ENCODE data around the gene A3GALT2. TPM values are rescaled to one million over a fixed set of nuclear protein-coding genes. Genes with fewer than 3 reads are reported as not detected.

Gene A3GALT2
- total RNA-seq, 1 experiment from 2014 or later = not detected

GRCh38 chr1:33336580-33336979 lies 15.7 kb upstream of the A3GALT2 start:
- POLR2A ChIA-PET = no interaction called here
- ATAC-seq (no peak), DNase-seq (ENCODE audit: low read depth, low spot score) (no peak)
- Histone ChIP-seq H3K36me3 (ENCODE audit: control insufficient read depth, insufficient read depth, low read length) (peaks cover 14% of the 10 kb centered on the region), H3K4me3 (ENCODE audit: low read depth in 2 of 2, low read length in 2 of 2) (no peak overlapping the region), H3K27ac (ENCODE audit: low read length) (peak overlapping the region; percentile 74), H3K27me3 (ENCODE audit: control insufficient read depth, insufficient read depth, low read length) (no peaks in the 10 kb centered on the region), H3K4me1 (ENCODE audit: control insufficient read depth, insufficient read depth, low read length) (peaks cover 89% of the 10 kb centered on the region), H3K9me3 (ENCODE audit: control insufficient read depth, insufficient read depth, low read depth, low read length) (no peaks in the 10 kb centered on the region)
- intact Hi-C loops (cut with micrococcal nuclease; ENCODE audit: unreplicated experiment) = no loop called here
- in situ Hi-C loops (cut with HindIII; ENCODE audit: low pct_unique_long_range_greater_than_20kb, low sequenced_read_pairs) = no loop called here
- TF ChIP-seq CTCF (IDR thresholded peaks at IDR 0.05) (no peak), REST (IDR thresholded peaks at IDR 0.05; ENCODE audit: insufficient read depth in 1 of 2, low read depth in 2 of 2, low read length in 1 of 2) (no peak), POLR2AphosphoS5 (IDR thresholded peaks at IDR 0.05; ENCODE audit: low read depth, low read length) (no peak), TCF7L2 (IDR thresholded peaks at IDR 0.05; ENCODE audit: low read depth, low read length) (no peak), SIN3A (IDR thresholded peaks at IDR 0.05; ENCODE audit: borderline replicate concordance, insufficient read depth, low read depth, low read length) (no peak)
- no TSS peak for BruUV-seq (replicated peaks)
- CTCF ChIA-PET = interaction anchor here (1.2 kb wide), 1 partner anchor 132 kb away, joined by 3 read pairs; no protein-coding TSS in a partner anchor

GRCh38 chr1:33335020-33335419 lies 14.1 kb upstream of the A3GALT2 start:
- H3K27ac ChIP-seq (ENCODE audit: low read length) = peak overlapping the region; percentile 72

More at GRCh38 chr1:33335020-33335419, 14.1 kb upstream of the A3GALT2 start:
- intact Hi-C loops (cut with micrococcal nuclease; ENCODE audit: unreplicated experiment) (no loop called here), in situ Hi-C loops (cut with HindIII; ENCODE audit: low pct_unique_long_range_greater_than_20kb, low sequenced_read_pairs) (no loop called here)
- Histone ChIP-seq H3K4me3 (ENCODE audit: low read depth in 2 of 2, low read length in 2 of 2) (no peak overlapping the region), H3K4me1 (ENCODE audit: control insufficient read depth, insufficient read depth, low read length) (peaks cover 76% of the 10 kb centered on the region), H3K27me3 (ENCODE audit: control insufficient read depth, insufficient read depth, low read length) (no peaks in the 10 kb centered on the region), H3K9me3 (ENCODE audit: control insufficient read depth, insufficient read depth, low read depth, low read length) (no peaks in the 10 kb centered on the region), H3K36me3 (ENCODE audit: control insufficient read depth, insufficient read depth, low read length) (peaks cover 27% of the 10 kb centered on the region)
- TF ChIP-seq CTCF (IDR thresholded peaks at IDR 0.05) = no peak
- TF ChIP-seq REST (IDR thresholded peaks at IDR 0.05; ENCODE audit: insufficient read depth in 1 of 2, low read depth in 2 of 2, low read length in 1 of 2) = no peak
- no peak for TF ChIP-seq TCF7L2 (IDR thresholded peaks at IDR 0.05; ENCODE audit: low read depth, low read length)
- no peak for TF ChIP-seq POLR2AphosphoS5 (IDR thresholded peaks at IDR 0.05; ENCODE audit: low read depth, low read length)
- TF ChIP-seq SIN3A (IDR thresholded peaks at IDR 0.05; ENCODE audit: borderline replicate concordance, insufficient read depth, low read depth, low read length) = no peak
- ChIA-PET POLR2A (interaction anchor here (0.6 kb wide), 1 partner anchor 10 kb away, joined by 3 read pairs; no protein-coding TSS in a partner anchor), CTCF (no interaction called here)
- no peak for ATAC-seq
- no TSS peak for BruUV-seq (replicated peaks)
- no peak for DNase-seq (ENCODE audit: low read depth, low spot score)
